PC-9 (cell line): Measurements from ENCODE around the gene TTC28. TPM values are rescaled to one million over a fixed set of nuclear protein-coding genes. Genes with fewer than 3 reads are reported as not detected.
"Not testable (repeated sequence)": the region's sequence is repeated elsewhere in the genome, so short reads cannot be mapped to it uniquely, and the experiment has no call there.

Experiments
- BruUV-seq: library from RNA; stranded (reverse); fragments of 400-500 nt; replicated peaks from 2 replicates; lab custom pipeline; 2021; lab: Mats Ljungman, UMichigan
- CTCF ChIA-PET: fragments of 300-600 bp; sonication (Branson Sonifier 250); formaldehyde crosslinking; loops from one replicate; lab custom pipeline; 2022; ENCODE audit warnings: antibody characterized with exemption; lab: Charles Lee
- POLR2A ChIA-PET: fragments of 300-600 bp; sonication (Branson Sonifier 250); formaldehyde crosslinking; loops from one replicate; lab custom pipeline; 2022; ENCODE audit warnings: antibody characterized with exemption; ENCODE audit not compliant: unreplicated experiment; lab: Charles Lee
- DNase-seq, 2 experiments: peaks; one replicate each; pipeline versions ENCODE4 v3.0.0 to v3.0.0-alpha.2; 2015 to 2022; ENCODE audit warnings: mixed read lengths in 1 of 2
- H2AFZ ChIP-seq: fragments of 200-600 bp; sonication (generic); 2 replicates; pipeline ENCODE4 v1.8.1; 2017; ENCODE audit warnings: antibody characterized with exemption
- H3F3A ChIP-seq: fragments of 200-600 bp; sonication (generic); 2 replicates; pipeline ENCODE4 v1.8.1; 2017; ENCODE audit warnings: antibody characterized with exemption, mild to moderate bottlenecking, low read depth; ENCODE audit not compliant: insufficient read depth
- H3K27ac ChIP-seq: fragments of 200-600 bp; sonication (generic); 2 replicates; pipeline ENCODE4 v1.6.1; 2016; ENCODE audit warnings: mixed run types
- H3K27me3 ChIP-seq: fragments of 200-600 bp; sonication (generic); 2 replicates; pipeline ENCODE4 v1.6.1; 2016; ENCODE audit warnings: low read depth, mixed run types; ENCODE audit not compliant: insufficient read depth
- H3K36me3 ChIP-seq: fragments of 200-600 bp; sonication (generic); 2 replicates; pipeline ENCODE4 v1.6.1; 2016; ENCODE audit warnings: low read depth, mixed run types
- H3K4me1 ChIP-seq: fragments of 200-600 bp; sonication (generic); replicated peaks from 2 replicates; pipeline ENCODE4 v1.6.1; 2016; ENCODE audit warnings: mixed run types; ENCODE audit not compliant: insufficient read depth
- H3K4me2 ChIP-seq: fragments of 200-600 bp; sonication (generic); 2 replicates; pipeline ENCODE4 v1.6.1; 2017; ENCODE audit warnings: mixed run types
- H3K4me3 ChIP-seq: fragments of 200-600 bp; sonication (generic); 2 replicates; pipeline ENCODE4 v1.6.1; 2016; ENCODE audit warnings: mixed run types
- H3K79me2 ChIP-seq: fragments of 200-600 bp; sonication (generic); 2 replicates; pipeline ENCODE4 v1.6.1; 2017; ENCODE audit warnings: low read depth, mixed run types
- H3K9me2 ChIP-seq: fragments of 200-600 bp; sonication (generic); 2 replicates; pipeline ENCODE4 v1.8.1; 2017; ENCODE audit warnings: mild to moderate bottlenecking; ENCODE audit not compliant: insufficient read depth
- H3K9me3 ChIP-seq: fragments of 200-600 bp; sonication (generic); 2 replicates; pipeline ENCODE4 v1.8.1; 2016; ENCODE audit warnings: low read depth; ENCODE audit not compliant: insufficient read depth
- H4K20me1 ChIP-seq: fragments of 200-600 bp; sonication (generic); 2 replicates; pipeline ENCODE4 v1.8.1; 2017; ENCODE audit not compliant: insufficient read depth
- CTCF ChIP-seq: fragments of 200-600 bp; sonication (generic); conservative IDR thresholded peaks from 2 replicates; pipeline ENCODE4 v1.6.1; 2017; ENCODE audit warnings: mixed run types, antibody characterized with exemption, mild to moderate bottlenecking, moderate library complexity
- EZH2 ChIP-seq: fragments of 200-600 bp; sonication (generic); IDR thresholded peaks from 2 replicates; pipeline ENCODE4 v1.8.0; 2017; ENCODE audit warnings: antibody characterized with exemption, low read depth
- intact Hi-C: fragments of 100-400 bp; cut with micrococcal nuclease; formaldehyde crosslinking; loops from one replicate; pipeline ENCODE4 v1.10.0; 2022; ENCODE audit not compliant: unreplicated experiment
- total RNA-seq: library from RNA; stranded (reverse); gene quantifications from 2 replicates; pipeline ENCODE4 v1.2.3, GENCODE V29; 2021

Gene TTC28
- total RNA-seq, 1 experiment from 2014 or later: 6.7 TPM

- Histone ChIP-seq H2AFZ (no peak overlapping the region), H3K9me3 (no peaks in the 10 kb centered on the region), H3K4me1 (no peaks in the 10 kb centered on the region), H3F3A (no peaks in the 10 kb centered on the region), H3K4me3 (no peak overlapping the region), H3K27ac (no peak overlapping the region), H3K27me3 (no peaks in the 10 kb centered on the region), H3K36me3 (no peaks in the 10 kb centered on the region), H3K9me2 (no peaks in the 10 kb centered on the region), H3K4me2 (no peak overlapping the region), H4K20me1 (no peaks in the 10 kb centered on the region), H3K79me2 (no peaks in the 10 kb centered on the region)
- intact Hi-C loops: no loop called here
- POLR2A ChIA-PET: no interaction called here
- TF ChIP-seq CTCF (no peak), EZH2 (no peak)
- DNase-seq: no peak
- CTCF ChIA-PET: no interaction called here
- BruUV-seq: no TSS peak
Measured at GRCh38 chr22:28477556-28477955, 202.1 kb downstream of the TTC28 start.

GRCh38 chr22:28474330-28474729 lies 205.3 kb downstream of the TTC28 start:
- POLR2A ChIA-PET: no interaction called here
- no peak for TF ChIP-seq CTCF
- no peak for TF ChIP-seq EZH2
- intact Hi-C loops: no loop called here
- BruUV-seq: no TSS peak
- H3K79me2 ChIP-seq: no peaks in the 10 kb centered on the region
- no peaks in the 10 kb centered on the region for H3K36me3 ChIP-seq
- no peak for DNase-seq
- H3K4me2 ChIP-seq: no peak overlapping the region
- no peak overlapping the region for H2AFZ ChIP-seq
- no peaks in the 10 kb centered on the region for H3K27me3 ChIP-seq
- H3K9me2 ChIP-seq: no peaks in the 10 kb centered on the region
- no peaks in the 10 kb centered on the region for H3F3A ChIP-seq
- CTCF ChIA-PET: no interaction called here
- H3K9me3 ChIP-seq: no peaks in the 10 kb centered on the region
- no peak overlapping the region for H3K4me3 ChIP-seq
- no peaks in the 10 kb centered on the region for H4K20me1 ChIP-seq
- H3K4me1 ChIP-seq: no peaks in the 10 kb centered on the region
- no peak overlapping the region for H3K27ac ChIP-seq

- Histone ChIP-seq H3K9me3 (no peaks in the 10 kb centered on the region), H4K20me1 (no peaks in the 10 kb centered on the region), H2AFZ (no peak overlapping the region), H3K9me2 (no peaks in the 10 kb centered on the region), H3K27me3 (no peaks in the 10 kb centered on the region), H3F3A (no peaks in the 10 kb centered on the region), H3K4me1 (no peaks in the 10 kb centered on the region), H3K4me2 (no peak overlapping the region), H3K27ac (no peak overlapping the region), H3K36me3 (no peaks in the 10 kb centered on the region), H3K79me2 (no peaks in the 10 kb centered on the region), H3K4me3 (no peak overlapping the region)
- no peak for DNase-seq
- ChIA-PET CTCF (no interaction called here), POLR2A (no interaction called here)
- no peak for TF ChIP-seq CTCF
- intact Hi-C loops: no loop called here
- no TSS peak for BruUV-seq
Measured at GRCh38 chr22:28473258-28473657, 206.4 kb downstream of the TTC28 start.

- H2AFZ ChIP-seq, H3K27ac ChIP-seq, CTCF ChIA-PET, H3K27me3 ChIP-seq, H3K36me3 ChIP-seq, H3K79me2 ChIP-seq, BruUV-seq, DNase-seq, H3K4me2 ChIP-seq, H3K4me3 ChIP-seq, H3K4me1 ChIP-seq, H3K9me2 ChIP-seq, POLR2A ChIA-PET, H3K9me3 ChIP-seq, H4K20me1 ChIP-seq, H3F3A ChIP-seq, intact Hi-C loops: not testable (repeated sequence)
Measured at GRCh38 chr22:28467055-28467454, 212.6 kb downstream of the TTC28 start.
